Tibial nerve (tissue), 4 donors: ENCODE data around the gene SUCLG2.

Experiments
- CTCF ChIP-seq, 5 experiments: fragments of 200-600 bp in 3 of 5; fragments of 450-650 bp in 2 of 5; sonication (generic) in 3 of 5; IDR thresholded peaks; one replicate each; pipeline ENCODE4 v1.5.1; 2016 to 2019; ENCODE audit warnings: antibody characterized with exemption in 5 of 5, mild to moderate bottlenecking in 3 of 5, moderate library complexity in 2 of 5
- EP300 ChIP-seq, 2 donors: sonication (generic); formaldehyde crosslinking; IDR thresholded peaks; one replicate each; pipeline ENCODE4 v1.6.1; 2017; ENCODE audit warnings: antibody characterized with exemption in 2 of 2, mild to moderate bottlenecking in 1 of 2
- POLR2A ChIP-seq, 2 donors: fragments of 450-650 bp; IDR thresholded peaks; one replicate each; pipeline ENCODE4 v1.6.1; 2017; ENCODE audit warnings: antibody characterized with exemption in 2 of 2, mild to moderate bottlenecking in 2 of 2, moderate library complexity in 2 of 2

- TF ChIP-seq CTCF (IDR thresholded peaks at IDR 0.05) = no peak
- no peak for TF ChIP-seq POLR2A (IDR thresholded peaks at IDR 0.05)
- no peak for TF ChIP-seq EP300 (IDR thresholded peaks at IDR 0.05)
Observed at GRCh38 chr3:67531181-67532101, 123.0 kb downstream of the SUCLG2 start.
